GM12878 (cell line): Measurements from ENCODE around the gene IVL. TPM values are rescaled to one million over a fixed set of nuclear protein-coding genes. Genes with fewer than 3 reads are reported as not detected.

Experiments used
- ATAC-seq: fragments of 200-7000 bp; cut with Tn5 transposase; 3 replicates; pipeline ENCODE4 v1.9.1; 2020; ENCODE audit warnings: mild to moderate bottlenecking, moderate library complexity
- BruUV-seq: library from RNA; stranded (reverse); fragments of 400-500 nt; replicated peaks from 2 replicates; lab custom pipeline; 2021; lab: Mats Ljungman, UMichigan
- CTCF ChIA-PET: fragments of 300-600 bp; sonication (Branson Sonifier 250); formaldehyde crosslinking; extraction: SDS; loops from one replicate; lab custom pipeline; 2021; ENCODE audit warnings: inconsistent platforms; lab: Yijun Ruan, JAX
- POLR2A ChIA-PET: fragments of 350-600 bp; formaldehyde crosslinking; extraction: SDS; loops from one replicate; lab custom pipeline; 2021; ENCODE audit warnings: inconsistent platforms; lab: Charles Lee
- RAD21 ChIA-PET: fragments of 300-600 bp; sonication (Branson Sonifier 250); formaldehyde crosslinking; loops from one replicate; lab custom pipeline; 2023; ENCODE audit warnings: antibody characterized with exemption; ENCODE audit not compliant: unreplicated experiment; lab: Charles Lee
- SMC1A ChIA-PET: fragments of 300-600 bp; sonication (Branson Sonifier 250); formaldehyde crosslinking; loops from one replicate; lab custom pipeline; 2023; ENCODE audit not compliant: unreplicated experiment, uncharacterized antibody; lab: Charles Lee
- DNase-seq: peaks from one replicate; pipeline ENCODE4 v3.0.0-alpha.2; 2011; ENCODE audit warnings: low read depth, low spot score
- FAIRE-seq: peaks from 3 replicates; lab custom pipeline; 2011; peaks lifted over from hg19 to GRCh38; lab: Jason Lieb, UNC
- H2AFZ ChIP-seq: 2 replicates; pipeline ENCODE4 v1.6.0; 2011; ENCODE audit warnings: low read depth, low read length, control low read depth; ENCODE audit not compliant: control insufficient read depth
- H3K27ac ChIP-seq: 2 replicates; pipeline ENCODE4 v1.5.1; 2011; ENCODE audit warnings: control low read depth; ENCODE audit not compliant: control insufficient read depth, insufficient read depth
- H3K27me3 ChIP-seq, 2 experiments: replicated peaks in 1 of 2; 2 replicates each; pipeline versions ENCODE4 v1.6.0 to v1.6.1; 2011; ENCODE audit warnings: low read length in 1 of 2; ENCODE audit not compliant: control insufficient read depth in 2 of 2, insufficient read depth in 2 of 2
- H3K36me3 ChIP-seq, 2 experiments: 2 replicates each; pipeline ENCODE4 v1.5.1; 2011; ENCODE audit warnings: low read length in 1 of 2; ENCODE audit not compliant: control insufficient read depth in 2 of 2, insufficient read depth in 2 of 2
- H3K4me1 ChIP-seq: 2 replicates; pipeline ENCODE4 v1.6.1; 2011; ENCODE audit warnings: mild to moderate bottlenecking, low read length, moderate library complexity, mixed read lengths; ENCODE audit not compliant: control insufficient read depth, insufficient read depth
- H3K4me2 ChIP-seq: 2 replicates; pipeline ENCODE4 v1.6.0; 2011; ENCODE audit warnings: control low read depth; ENCODE audit not compliant: control insufficient read depth, insufficient read depth
- H3K4me3 ChIP-seq: fragments of 200-600 bp; sonication (generic); 2 replicates; pipeline ENCODE4 v1.5.1; 2016
- H3K79me2 ChIP-seq: 2 replicates; pipeline ENCODE4 v1.6.0; 2011; ENCODE audit warnings: low read length; ENCODE audit not compliant: control insufficient read depth, insufficient read depth
- H3K9ac ChIP-seq: 2 replicates; pipeline ENCODE4 v1.8.0; 2011; ENCODE audit warnings: low read length, control low read depth, mixed read lengths; ENCODE audit not compliant: control insufficient read depth, insufficient read depth
- H3K9me3 ChIP-seq: replicated peaks from 3 replicates; pipeline ENCODE4 v1.5.1; 2011; ENCODE audit warnings: mild to moderate bottlenecking, low read length; ENCODE audit not compliant: control insufficient read depth, insufficient read depth
- H4K20me1 ChIP-seq: 2 replicates; pipeline ENCODE4 v1.6.0; 2011; ENCODE audit not compliant: control insufficient read depth, insufficient read depth
- MYC ChIP-seq: IDR thresholded peaks from 2 replicates; pipeline ENCODE4 v1.6.1; 2011; ENCODE audit warnings: mild to moderate bottlenecking, low read length, moderate library complexity, inconsistent platforms; ENCODE audit not compliant: insufficient read depth, insufficient replicate concordance, insufficient read length, severe bottlenecking
- WGBS: methylation state at CpG from one replicate; pipeline ENCODE4 v1.1.6; 2016; ENCODE audit warnings: low lambda C conversion rate; ENCODE audit not compliant: insufficient replicate concordance, insufficient coverage; ENCODE audit errors: missing lambda C conversion rate; 5-methylcytosine and 5-hydroxymethylcytosine counted together
- in situ Hi-C: fragments of 300-500 bp; cut with MboI; formaldehyde crosslinking; loops from 9 replicates; pipeline ENCODE4 v1.14.3; 2018; ENCODE audit warnings: mixed read lengths
- intact Hi-C: fragments of 100-400 bp; cut with micrococcal nuclease; formaldehyde crosslinking; loops from one replicate; pipeline ENCODE4 v1.14.2; 2022; ENCODE audit not compliant: unreplicated experiment
- polyA plus RNA-seq, 11 experiments: library from polyadenylated mRNA; depleted of rRNA in 4 of 11; unstranded in 6 of 11; stranded (reverse) in 5 of 11; fragments of >200 nt; fragmentation: Nextera tagmentation in 4 of 11; fragmentation: Illumina TruSeq in 1 of 11; extraction: Ambion mirVana in 4 of 11; extraction: Trizol in 1 of 11; gene quantifications; 1 replicate in 1 of 11; 2 replicates in 10 of 11; pipeline versions ENCODE4 v1.2.1 to v1.2.3, GENCODE V29; 2011 to 2016; ENCODE audit warnings: inconsistent platforms in 2 of 11, missing spikeins in 2 of 11, low read depth in 1 of 11
- total RNA-seq, 4 experiments: library from RNA; depleted of rRNA in 3 of 4; stranded (reverse); fragments of >200 nt in 3 of 4; fragmentation: Illumina TruSeq in 1 of 4; extraction: Trizol in 1 of 4; gene quantifications; 2 replicates each; pipeline versions ENCODE4 v1.2.1 to v1.2.3, GENCODE V29; 2013 to 2021
- TF ChIP-seq, protein P1 (sequence below): fragments of 450-650 bp; IDR thresholded peaks from 2 replicates; pipeline ENCODE4 v1.6.1; 2018; ENCODE audit warnings: mild to moderate bottlenecking, low read depth, moderate library complexity; ENCODE audit not compliant: partially characterized antibody

IVL gene
- total and polyA plus RNA-seq, 10 of the 15 experiments (the other 5 are each of a cell fraction or from before 2014, with no cell fraction given), result 1.4 to 20.3 (median 13.4) TPM

GRCh38 chr1:152951711-152952110 is 43.4 kb downstream of the IVL start:
- no TSS peak for BruUV-seq
- Histone ChIP-seq H3K9me3 (no peaks in the 10 kb centered on the region), H3K27ac (no peak overlapping the region), H3K4me1 (no peaks in the 10 kb centered on the region), H3K4me3 (no peak overlapping the region), H4K20me1 (no peaks in the 10 kb centered on the region), H3K4me2 (no peak overlapping the region), H3K9ac (no peak overlapping the region)
- ATAC-seq (no peak), FAIRE-seq (no peak), DNase-seq (no peak)
- ChIA-PET POLR2A (no interaction called here), CTCF (no interaction called here), SMC1A (no interaction called here)
- WGBS, result 21% methylated on average over 5 of the region's 5 CpGs
- intact Hi-C loops, result no loop called here
- TF ChIP-seq, protein P1, sequence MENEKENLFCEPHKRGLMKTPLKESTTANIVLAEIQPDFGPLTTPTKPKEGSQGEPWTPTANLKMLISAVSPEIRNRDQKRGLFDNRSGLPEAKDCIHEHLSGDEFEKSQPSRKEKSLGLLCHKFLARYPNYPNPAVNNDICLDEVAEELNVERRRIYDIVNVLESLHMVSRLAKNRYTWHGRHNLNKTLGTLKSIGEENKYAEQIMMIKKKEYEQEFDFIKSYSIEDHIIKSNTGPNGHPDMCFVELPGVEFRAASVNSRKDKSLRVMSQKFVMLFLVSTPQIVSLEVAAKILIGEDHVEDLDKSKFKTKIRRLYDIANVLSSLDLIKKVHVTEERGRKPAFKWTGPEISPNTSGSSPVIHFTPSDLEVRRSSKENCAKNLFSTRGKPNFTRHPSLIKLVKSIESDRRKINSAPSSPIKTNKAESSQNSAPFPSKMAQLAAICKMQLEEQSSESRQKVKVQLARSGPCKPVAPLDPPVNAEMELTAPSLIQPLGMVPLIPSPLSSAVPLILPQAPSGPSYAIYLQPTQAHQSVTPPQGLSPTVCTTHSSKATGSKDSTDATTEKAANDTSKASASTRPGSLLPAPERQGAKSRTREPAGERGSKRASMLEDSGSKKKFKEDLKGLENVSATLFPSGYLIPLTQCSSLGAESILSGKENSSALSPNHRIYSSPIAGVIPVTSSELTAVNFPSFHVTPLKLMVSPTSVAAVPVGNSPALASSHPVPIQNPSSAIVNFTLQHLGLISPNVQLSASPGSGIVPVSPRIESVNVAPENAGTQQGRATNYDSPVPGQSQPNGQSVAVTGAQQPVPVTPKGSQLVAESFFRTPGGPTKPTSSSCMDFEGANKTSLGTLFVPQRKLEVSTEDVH, result no peak
- TF ChIP-seq, all 136 proteins: peak for 0
- Histone ChIP-seq H3K36me3 (no peaks in the 10 kb centered on the region), H3K79me2 (no peaks in the 10 kb centered on the region), H2AFZ (no peak overlapping the region), H3K27me3 (no peaks in the 10 kb centered on the region; a peak in 3 of 4 replicates)
- RAD21 ChIA-PET, result no interaction called here
- in situ Hi-C loops, result no loop called here

DNA sequence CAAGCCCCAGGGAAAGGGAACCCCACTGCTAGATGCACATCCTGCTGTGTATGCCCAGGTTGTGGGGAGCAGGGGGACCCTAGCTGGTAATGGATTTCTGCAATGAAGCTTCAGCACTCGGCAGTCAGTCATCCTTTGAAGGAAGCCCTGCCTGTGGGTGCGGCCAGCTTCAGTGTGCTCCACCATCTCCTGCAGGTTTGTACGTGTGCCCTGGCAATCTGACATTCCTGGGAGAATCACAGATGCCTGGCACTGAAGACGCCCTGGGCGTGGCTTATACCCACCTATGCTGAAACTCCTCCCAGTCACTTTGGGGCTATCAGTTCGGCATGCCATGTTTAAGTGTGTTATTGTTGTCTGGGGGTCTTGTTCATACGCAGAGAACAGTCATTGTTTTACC is 45.4 kb downstream of the IVL start:
- in situ Hi-C loops, result no loop called here

More for the DNA sequence above, 45.4 kb downstream of the IVL start:
- Histone ChIP-seq H3K36me3 (no peaks in the 10 kb centered on the region), H3K27ac (no peak overlapping the region), H3K4me3 (no peak overlapping the region), H3K4me1 (no peaks in the 10 kb centered on the region), H3K9me3 (no peaks in the 10 kb centered on the region), H2AFZ (no peak overlapping the region), H3K4me2 (no peak overlapping the region), H3K27me3 (no peaks in the 10 kb centered on the region; a peak in 2 of 4 replicates), H4K20me1 (no peaks in the 10 kb centered on the region), H3K79me2 (no peaks in the 10 kb centered on the region), H3K9ac (no peak overlapping the region)
- POLR2A ChIA-PET, result interaction anchor here (0.6 kb wide), 1 partner anchor 1173 kb away, joined by 6 read pairs; no protein-coding TSS in a partner anchor
- CTCF ChIA-PET, result interaction anchor here (1.5 kb wide), 1 partner anchor 239 kb away, joined by 6 read pairs; no protein-coding TSS in a partner anchor
- SMC1A ChIA-PET, result no interaction called here
- intact Hi-C loops, result no loop called here
- FAIRE-seq (no peak), DNase-seq (no peak), ATAC-seq (no peak)
- no peak for TF ChIP-seq MYC
- BruUV-seq, result no TSS peak
- WGBS, result 24% methylated on average over 7 of the region's 7 CpGs
- RAD21 ChIA-PET, result no interaction called here
